GM12878 (cell line): ENCODE data around the gene GCSAM. TPM values are rescaled to one million over a fixed set of nuclear protein-coding genes. Genes with fewer than 3 reads are reported as not detected.

Experiments used
- ATF3 ChIP-seq: IDR thresholded peaks from 2 replicates; pipeline ENCODE4 v1.6.1; 2011; ENCODE audit warnings: low read depth, mild to moderate bottlenecking, low read length, moderate library complexity, borderline replicate concordance; ENCODE audit errors: extremely low read depth
- CREB1 ChIP-seq: IDR thresholded peaks from 2 replicates; pipeline ENCODE4 v1.6.1; 2012; ENCODE audit warnings: low read depth, mild to moderate bottlenecking, inconsistent platforms
- DPF2 ChIP-seq: fragments of 450-650 bp; IDR thresholded peaks from 2 replicates; pipeline ENCODE4 v1.6.1; 2017; ENCODE audit warnings: mild to moderate bottlenecking
- ETV6 ChIP-seq, 2 experiments: fragments of 450-650 bp in 1 of 2; IDR thresholded peaks in 1 of 2; conservative IDR thresholded peaks in 1 of 2; 2 replicates each; pipeline ENCODE4 v1.6.1; 2014; ENCODE audit warnings: antibody characterized with exemption in 1 of 2, borderline replicate concordance in 1 of 2, low read depth in 1 of 2, mild to moderate bottlenecking in 1 of 2, moderate library complexity in 1 of 2
- EZH2 ChIP-seq: IDR thresholded peaks from 2 replicates; pipeline ENCODE4 v1.6.1; 2012; ENCODE audit warnings: low read depth, mild to moderate bottlenecking, control low read depth, inconsistent platforms, low read length, borderline replicate concordance; ENCODE audit not compliant: control insufficient read depth
- KDM1A ChIP-seq: fragments of 200-600 bp; sonication (generic); IDR thresholded peaks from 2 replicates; pipeline ENCODE4 v1.6.1; 2016; ENCODE audit warnings: borderline replicate concordance
- MAX ChIP-seq: IDR thresholded peaks from 2 replicates; pipeline ENCODE4 v1.6.1; 2012; ENCODE audit warnings: low read depth, low read length, improper control_type of control experiment
- MXI1 ChIP-seq: fragments of 150-350 bp; IDR thresholded peaks from 2 replicates; pipeline ENCODE4 v1.6.1; 2011; ENCODE audit warnings: low read depth, mild to moderate bottlenecking, inconsistent platforms, low read length, improper control_type of control experiment
- NRF1 ChIP-seq: conservative IDR thresholded peaks from 2 replicates; pipeline ENCODE4 v1.6.1; 2011; ENCODE audit warnings: mild to moderate bottlenecking, low read depth, low read length, improper control_type of control experiment
- PKNOX1 ChIP-seq: fragments of 450-650 bp; IDR thresholded peaks from 2 replicates; pipeline ENCODE4 v1.6.1; 2016; ENCODE audit warnings: mild to moderate bottlenecking
- POLR2AphosphoS2 ChIP-seq: IDR thresholded peaks from 2 replicates; pipeline ENCODE4 v1.6.1; 2011; ENCODE audit warnings: low read depth, mild to moderate bottlenecking, low read length, improper control_type of control experiment, moderate library complexity
- POU2F2 ChIP-seq: IDR thresholded peaks from 3 replicates; pipeline ENCODE4 v1.6.1; 2011; ENCODE audit warnings: low read depth, mild to moderate bottlenecking, low read length, borderline replicate concordance
- RBBP5 ChIP-seq: fragments of 200-600 bp; sonication (generic); conservative IDR thresholded peaks from 2 replicates; pipeline ENCODE4 v1.6.1; 2016
- SREBF1 ChIP-seq: IDR thresholded peaks from 2 replicates; pipeline ENCODE4 v1.6.1; 2012; ENCODE audit warnings: mild to moderate bottlenecking, low read length
- SUPT20H ChIP-seq: IDR thresholded peaks from 2 replicates; pipeline ENCODE4 v1.6.1; 2011; ENCODE audit warnings: low read depth, mild to moderate bottlenecking, low read length, moderate library complexity, borderline replicate concordance; ENCODE audit not compliant: control insufficient read depth
- TARDBP ChIP-seq: IDR thresholded peaks from 2 replicates; pipeline ENCODE4 v1.6.1; 2016; ENCODE audit warnings: borderline replicate concordance
- ZBTB40 ChIP-seq: fragments of 450-650 bp; IDR thresholded peaks from 2 replicates; pipeline ENCODE4 v1.6.1; 2016; ENCODE audit warnings: mild to moderate bottlenecking, moderate library complexity, borderline replicate concordance
- ZNF24 ChIP-seq: fragments of 450-650 bp; IDR thresholded peaks from 2 replicates; pipeline ENCODE4 v1.6.1; 2017; ENCODE audit warnings: antibody characterized with exemption, mild to moderate bottlenecking
- ZNF274 ChIP-seq: IDR thresholded peaks from one replicate; pipeline ENCODE4 v1.8.0; 2011; ENCODE audit not compliant: insufficient read length, insufficient read depth
- ZNF592 ChIP-seq: fragments of 450-650 bp; IDR thresholded peaks from 2 replicates; pipeline ENCODE4 v1.6.1; 2017; ENCODE audit warnings: mild to moderate bottlenecking, moderate library complexity
- polyA plus RNA-seq, 11 experiments: library from polyadenylated mRNA; depleted of rRNA in 4 of 11; unstranded in 6 of 11; stranded (reverse) in 5 of 11; fragments of >200 nt; fragmentation: Nextera tagmentation in 4 of 11; fragmentation: Illumina TruSeq in 1 of 11; extraction: Ambion mirVana in 4 of 11; extraction: Trizol in 1 of 11; gene quantifications; 1 replicate in 1 of 11; 2 replicates in 10 of 11; pipeline versions ENCODE4 v1.2.1 to v1.2.3, GENCODE V29; 2011 to 2016; ENCODE audit warnings: inconsistent platforms in 2 of 11, missing spikeins in 2 of 11, low read depth in 1 of 11
- total RNA-seq, 4 experiments: library from RNA; depleted of rRNA in 3 of 4; stranded (reverse); fragments of >200 nt in 3 of 4; fragmentation: Illumina TruSeq in 1 of 4; extraction: Trizol in 1 of 4; gene quantifications; 2 replicates each; pipeline versions ENCODE4 v1.2.1 to v1.2.3, GENCODE V29; 2013 to 2021

GCSAM gene
- total and polyA plus RNA-seq, 10 of the 15 experiments (the other 5 are each of a cell fraction or from before 2014, with no cell fraction given) = 81.5 to 407 (median 107) TPM

GRCh38 chr3:112115161-112115739 is 17.8 kb downstream of the GCSAM start (continued):
- TF ChIP-seq ZNF274 = no peak
- TF ChIP-seq ZBTB40 = no peak
- TF ChIP-seq PKNOX1 = no peak
- peak; percentile 40; the same call in 1 of the 2 replicates for TF ChIP-seq ZNF24
- TF ChIP-seq RBBP5 = no peak
- peak; percentile 48; the same call in 1 of the 2 replicates for TF ChIP-seq POLR2AphosphoS2
- TF ChIP-seq ATF3 = no peak
- no peak for TF ChIP-seq SREBF1
- TF ChIP-seq ZNF592 = no peak; the same call in 1 of the 2 replicates
- TF ChIP-seq NRF1 = no peak
- no peak for TF ChIP-seq EZH2
- no peak for TF ChIP-seq MAX
- TF ChIP-seq SUPT20H = no peak
- TF ChIP-seq DPF2 = peak; percentile 38; the same call in 1 of the 2 replicates
- peak; percentile 12; the same call in 1 of the 3 replicates for TF ChIP-seq POU2F2
- no peak for TF ChIP-seq TARDBP
- TF ChIP-seq KDM1A = no peak
- TF ChIP-seq ETV6 (conservative IDR thresholded peaks at IDR 0.05 in 1 of 2, IDR thresholded peaks at IDR 0.05 in 1 of 2; ENCODE audit: borderline replicate concordance in 1 of 2, low read depth in 1 of 2) = peak in 1 of 2 experiments; percentile 57; a peak in 1 of 4 replicates
- TF ChIP-seq CREB1 = peak; percentile 89
- TF ChIP-seq MXI1 = no peak
